Measurements from ENCODE around the gene TRPM1.

TRPM1 gene

DNA sequence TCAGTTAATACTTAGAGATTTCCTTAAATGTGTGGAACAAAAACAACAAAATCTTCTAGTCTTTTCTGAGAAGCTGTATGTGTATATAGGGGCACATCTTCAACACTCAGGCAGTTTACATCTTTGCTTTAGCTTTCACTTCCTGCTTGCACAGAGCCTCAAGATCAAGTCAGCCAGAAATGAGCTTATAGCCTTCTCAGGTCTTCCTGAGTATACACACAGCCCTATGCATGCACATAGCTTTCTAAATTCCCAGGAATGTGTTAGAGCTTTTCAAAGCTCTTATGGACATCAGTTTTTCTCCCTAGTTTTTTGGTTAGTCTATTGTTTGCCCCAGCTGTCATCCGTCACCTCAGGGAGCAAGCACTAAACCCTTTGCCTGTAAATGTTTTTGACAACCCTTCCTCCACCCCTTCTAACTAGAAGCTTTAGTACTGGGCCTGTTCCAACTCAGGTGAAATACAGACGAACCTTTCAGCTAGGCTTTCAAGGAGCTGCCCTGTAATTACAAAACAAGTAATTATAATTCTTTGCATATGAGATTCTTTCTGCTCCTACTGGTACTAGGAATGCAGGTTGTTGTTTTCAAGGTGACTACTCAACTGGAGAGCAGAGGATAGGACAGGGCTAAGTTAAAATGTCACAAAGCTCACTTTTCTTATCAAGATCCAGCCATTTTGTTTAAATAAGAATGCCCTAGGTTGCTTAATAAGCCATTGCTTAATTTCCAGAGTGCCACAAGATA lies 87.5 kb downstream of the TRPM1 start:
- peak in 1 of 2 experiments; percentile 15 for DNase-seq (ENCODE audit: low read depth in 1 of 2, low spot score in 1 of 2)

DNA sequence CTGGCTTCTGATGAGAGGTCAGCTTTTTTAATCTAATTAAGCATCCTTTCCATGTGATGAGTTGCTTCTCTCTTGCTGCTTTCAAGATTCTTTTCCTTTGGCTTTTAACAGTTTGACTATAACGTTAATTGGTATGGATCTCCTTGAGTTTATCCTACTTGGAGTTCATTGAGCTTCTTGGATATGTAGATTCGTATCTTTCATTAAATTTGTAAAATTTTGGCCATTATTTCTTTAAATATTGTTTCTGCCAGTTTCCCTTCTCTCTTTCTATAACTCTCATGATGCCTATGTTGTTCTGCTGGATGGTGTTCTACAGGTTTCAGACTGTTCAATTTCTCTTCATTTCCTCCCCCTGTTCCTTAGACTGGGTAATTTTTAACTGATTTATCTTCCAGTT lies 89.1 kb downstream of the TRPM1 start:
- in situ Hi-C loops (cut with HindIII; ENCODE audit: low pct_unique_long_range_greater_than_20kb, low sequenced_read_pairs): no loop called here
- no peak for TF ChIP-seq JUND (IDR thresholded peaks at IDR 0.05; ENCODE audit: low read depth)
- DNase-seq (ENCODE audit: low read depth in 1 of 2, low spot score in 1 of 2): no peak

More for the DNA sequence above, 87.5 kb downstream of the TRPM1 start:
- in situ Hi-C loops (cut with HindIII; ENCODE audit: low pct_unique_long_range_greater_than_20kb, low sequenced_read_pairs): no loop called here
- TF ChIP-seq JUND (IDR thresholded peaks at IDR 0.05; ENCODE audit: low read depth): no peak

DNA sequence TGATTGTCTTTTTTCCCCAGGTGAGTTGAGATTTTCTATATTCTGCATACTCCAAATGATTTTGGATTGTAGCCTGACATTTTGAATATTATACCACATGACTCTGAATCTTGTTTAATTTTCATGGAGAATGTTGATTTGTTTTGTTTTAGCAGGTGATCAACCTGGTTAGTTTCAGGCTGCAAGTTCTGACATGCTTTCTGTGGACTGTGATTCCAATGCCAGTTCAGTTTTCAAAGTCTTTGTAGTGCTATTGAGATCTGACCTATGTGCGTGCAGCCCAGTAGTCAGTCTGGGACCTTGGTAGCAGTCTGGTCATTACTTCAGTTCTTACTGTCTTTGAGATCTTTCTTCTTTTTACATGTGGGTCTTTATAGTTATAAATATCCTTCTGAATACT lies 91.5 kb downstream of the TRPM1 start:
- no peak for TF ChIP-seq JUND (IDR thresholded peaks at IDR 0.05; ENCODE audit: low read depth)
- DNase-seq (ENCODE audit: low read depth in 1 of 2, low spot score in 1 of 2): no peak
- in situ Hi-C loops (cut with HindIII; ENCODE audit: low pct_unique_long_range_greater_than_20kb, low sequenced_read_pairs): no loop called here

DNA sequence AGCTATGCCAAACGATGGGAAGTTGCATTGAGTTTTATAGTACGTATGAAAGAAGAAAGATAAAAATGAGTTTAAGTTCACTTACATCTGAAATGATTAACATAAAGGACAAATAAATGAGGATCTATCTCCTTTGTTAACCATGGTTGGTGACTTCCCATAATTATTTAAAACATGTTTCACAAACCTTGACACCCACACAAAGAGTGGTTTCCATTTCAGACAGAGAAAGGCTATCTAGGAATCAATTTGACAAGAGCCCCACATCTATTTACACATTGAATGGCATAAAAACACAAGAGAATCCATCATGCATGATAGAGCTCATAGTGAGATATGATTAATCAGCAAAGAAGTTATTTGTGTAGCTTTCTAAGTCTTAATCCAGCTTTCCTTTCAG lies 95.9 kb downstream of the TRPM1 start:
- no peak for DNase-seq (ENCODE audit: low read depth in 1 of 2, low spot score in 1 of 2)
- in situ Hi-C loops (cut with HindIII; ENCODE audit: low pct_unique_long_range_greater_than_20kb, low sequenced_read_pairs): no loop called here
- TF ChIP-seq JUND (IDR thresholded peaks at IDR 0.05; ENCODE audit: low read depth): no peak

DNA sequence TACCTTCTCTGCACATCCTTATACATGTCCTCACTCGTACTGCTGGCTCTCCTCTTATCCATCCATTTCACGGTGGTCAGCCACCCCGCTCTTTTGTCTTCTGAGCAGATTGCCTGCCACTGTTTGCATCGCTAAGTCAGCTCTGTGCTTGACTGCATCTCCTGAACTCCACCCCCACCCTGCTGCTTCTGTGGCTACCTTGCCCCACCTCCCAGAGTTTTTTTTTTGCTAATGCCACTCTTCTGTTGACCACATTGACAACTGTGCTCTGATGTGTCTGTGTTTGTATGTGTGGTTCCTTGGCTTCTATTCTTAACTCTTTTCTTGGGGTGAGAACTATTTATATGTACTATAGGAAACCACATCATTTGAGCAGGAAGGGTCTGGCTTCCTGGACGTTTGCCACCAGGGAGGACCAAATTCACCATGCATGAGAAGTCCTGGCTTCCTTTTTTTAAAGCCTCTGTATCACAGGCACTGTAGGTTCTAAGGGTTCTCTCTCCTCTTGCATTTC lies 97.2 kb downstream of the TRPM1 start:
- no peak for DNase-seq (ENCODE audit: low read depth in 1 of 2, low spot score in 1 of 2)
- TF ChIP-seq JUND (IDR thresholded peaks at IDR 0.05; ENCODE audit: low read depth): no peak
- in situ Hi-C loops (cut with HindIII; ENCODE audit: low pct_unique_long_range_greater_than_20kb, low sequenced_read_pairs): no loop called here

DNA sequence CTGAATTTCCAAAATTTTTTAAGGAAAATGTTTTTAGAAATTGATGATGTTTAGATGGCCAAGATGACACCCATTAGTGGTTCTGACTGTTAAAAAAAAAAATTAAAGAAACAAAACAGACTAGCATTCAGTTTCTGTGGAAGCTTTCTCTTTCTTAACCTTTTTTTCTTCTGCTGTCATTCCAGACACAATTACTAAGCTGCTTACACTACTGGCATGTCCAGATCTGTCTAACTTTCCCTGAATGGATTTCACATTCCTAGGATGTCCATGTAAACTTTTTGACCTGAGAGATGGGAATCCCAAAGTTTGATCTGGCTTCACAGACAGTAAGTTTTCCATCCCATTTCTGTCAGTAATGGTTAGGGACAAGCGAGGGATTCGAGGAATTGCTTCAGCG lies 99.8 kb downstream of the TRPM1 start:
- TF ChIP-seq JUND (IDR thresholded peaks at IDR 0.05; ENCODE audit: low read depth): no peak
- no peak for DNase-seq (ENCODE audit: low read depth in 1 of 2, low spot score in 1 of 2)
- in situ Hi-C loops (cut with HindIII; ENCODE audit: low pct_unique_long_range_greater_than_20kb, low sequenced_read_pairs): no loop called here

DNA sequence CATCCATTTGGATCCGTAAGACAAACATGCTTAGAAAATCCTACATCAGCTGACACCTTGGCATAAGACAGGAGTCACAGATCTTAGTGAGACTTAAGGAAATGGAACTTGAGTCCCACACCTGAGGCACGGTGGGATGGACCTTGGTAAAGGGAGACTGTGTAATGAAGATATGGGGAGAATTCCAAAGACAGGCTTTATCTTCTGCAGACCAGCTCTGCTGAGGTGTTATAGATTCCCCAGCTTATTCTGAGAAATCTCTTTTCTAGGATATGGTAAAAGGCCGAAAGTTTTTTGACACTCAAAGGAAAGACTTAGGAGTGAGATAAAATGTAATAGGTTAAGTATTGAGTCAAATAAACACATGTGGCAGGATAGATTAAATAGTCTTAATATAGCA lies 101.8 kb downstream of the TRPM1 start:
- DNase-seq (ENCODE audit: low read depth in 1 of 2, low spot score in 1 of 2): no peak
- in situ Hi-C loops (cut with HindIII; ENCODE audit: low pct_unique_long_range_greater_than_20kb, low sequenced_read_pairs): no loop called here
- no peak for TF ChIP-seq JUND (IDR thresholded peaks at IDR 0.05; ENCODE audit: low read depth)

DNA sequence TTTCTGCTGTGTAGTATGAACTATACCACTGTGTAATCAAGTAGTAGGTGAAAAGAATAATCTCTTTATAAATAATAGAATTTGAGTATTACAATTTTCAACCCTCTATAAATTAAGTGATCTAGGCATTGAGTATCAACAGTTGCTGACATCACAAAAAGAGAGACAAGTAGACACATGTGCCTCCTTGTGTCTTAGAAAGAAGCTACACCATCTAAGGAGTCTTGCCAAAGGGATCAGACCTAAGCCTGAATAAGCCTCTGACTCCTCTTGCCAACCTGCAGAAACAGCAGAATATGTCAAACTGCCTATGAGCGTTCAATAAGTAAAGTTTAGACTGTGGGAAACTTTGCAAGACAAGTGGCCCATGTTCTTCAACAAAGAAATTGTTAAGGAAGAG lies 104.3 kb downstream of the TRPM1 start:
- no peak for DNase-seq (ENCODE audit: low read depth in 1 of 2, low spot score in 1 of 2)
- no peak for TF ChIP-seq JUND (IDR thresholded peaks at IDR 0.05; ENCODE audit: low read depth)
- in situ Hi-C loops (cut with HindIII; ENCODE audit: low pct_unique_long_range_greater_than_20kb, low sequenced_read_pairs): no loop called here

DNA sequence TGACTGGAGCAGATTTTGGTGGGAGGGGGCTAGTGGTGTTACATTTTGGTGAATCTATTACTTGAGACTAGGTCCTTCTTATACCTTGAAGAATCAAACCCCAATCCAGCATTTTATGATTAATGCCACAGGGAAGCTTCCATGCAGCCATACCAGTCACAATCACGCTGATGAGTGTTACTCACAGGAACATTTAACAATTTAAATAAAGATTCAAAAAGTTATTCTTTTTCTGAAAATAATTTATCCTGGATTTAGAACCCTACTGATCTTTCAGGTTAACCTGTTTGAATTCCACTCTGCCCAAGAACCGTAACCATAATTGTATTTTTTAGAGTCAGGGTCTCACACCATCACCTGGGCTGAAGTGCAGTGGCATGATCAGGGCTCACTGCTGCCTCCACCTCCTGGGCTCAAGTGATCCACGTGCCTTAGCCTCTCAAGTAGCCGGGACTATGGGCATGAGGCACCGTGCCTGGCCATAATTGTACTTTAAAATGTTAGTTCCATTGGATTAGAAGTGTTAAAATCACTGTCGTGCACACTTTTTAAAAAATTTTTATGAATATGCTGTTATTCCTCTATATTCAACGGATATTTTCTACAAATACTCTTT lies 109.2 kb downstream of the TRPM1 start:
- DNase-seq (ENCODE audit: low read depth in 1 of 2, low spot score in 1 of 2): no peak
- in situ Hi-C loops (cut with HindIII; ENCODE audit: low pct_unique_long_range_greater_than_20kb, low sequenced_read_pairs): no loop called here

DNA sequence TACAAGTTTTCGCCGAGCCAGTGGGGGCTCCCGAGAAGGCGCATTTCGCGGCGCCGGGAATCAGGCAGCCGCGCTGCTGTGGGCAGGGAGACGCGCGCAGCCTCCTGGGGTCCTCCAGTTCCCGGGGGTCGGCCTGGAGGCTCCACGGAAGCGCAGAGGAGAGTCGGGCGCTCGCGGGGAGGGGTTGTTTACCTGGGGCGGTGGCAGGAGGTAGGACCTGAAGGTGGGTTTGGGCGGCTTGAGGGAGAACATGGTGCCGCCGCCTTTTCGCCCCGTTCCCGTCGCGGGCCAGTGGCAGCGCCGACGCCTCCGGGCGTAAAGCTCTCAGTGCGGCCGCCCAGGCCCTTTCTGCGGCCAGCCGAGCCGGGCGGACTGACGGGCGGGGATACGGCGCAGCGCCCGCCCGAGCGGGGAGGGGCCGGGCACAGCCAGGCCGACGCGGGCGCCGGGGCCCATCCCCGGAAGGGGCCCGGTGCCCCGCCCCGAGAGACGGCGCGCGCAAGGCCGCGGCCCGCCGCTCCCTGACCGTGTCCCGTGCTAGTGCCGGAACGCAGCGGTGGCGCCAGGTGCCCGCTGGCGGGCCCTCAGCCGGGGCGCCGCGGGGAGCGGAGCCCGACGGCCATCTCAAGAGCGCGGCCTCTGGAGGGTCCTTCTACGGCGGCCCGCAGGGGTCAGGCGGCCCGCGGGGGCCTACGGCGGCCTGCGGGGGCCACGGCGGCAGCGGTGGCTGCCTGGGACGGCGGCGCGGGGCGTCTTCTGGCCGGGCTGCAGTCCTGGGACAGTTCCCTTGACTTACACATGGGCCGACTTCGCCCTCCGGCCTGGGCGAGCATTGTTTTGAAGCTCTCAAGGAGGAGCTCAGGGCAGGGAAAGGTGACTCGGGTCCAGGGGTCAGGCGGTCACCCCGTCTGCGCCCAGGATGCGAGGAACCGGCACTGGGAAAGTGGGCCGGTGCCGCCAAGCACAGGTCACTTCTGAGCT lies 110.0 kb downstream of the TRPM1 start, which contains the start of gene MTMR10:
Gene MTMR10 (minus strand): TSS at position 374 of the 981 bp plus-strand sequence. CDS start 122 bp downstream, at position 252.
- in situ Hi-C loops (cut with HindIII; ENCODE audit: low pct_unique_long_range_greater_than_20kb, low sequenced_read_pairs): no loop called here
- DNase-seq (ENCODE audit: low read depth in 1 of 2, low spot score in 1 of 2): peak; percentile 89 to 91
- no peak for TF ChIP-seq JUND (IDR thresholded peaks at IDR 0.05; ENCODE audit: low read depth)

More for the DNA sequence above, 109.2 kb downstream of the TRPM1 start:
- no peak for TF ChIP-seq JUND (IDR thresholded peaks at IDR 0.05; ENCODE audit: low read depth)

DNA sequence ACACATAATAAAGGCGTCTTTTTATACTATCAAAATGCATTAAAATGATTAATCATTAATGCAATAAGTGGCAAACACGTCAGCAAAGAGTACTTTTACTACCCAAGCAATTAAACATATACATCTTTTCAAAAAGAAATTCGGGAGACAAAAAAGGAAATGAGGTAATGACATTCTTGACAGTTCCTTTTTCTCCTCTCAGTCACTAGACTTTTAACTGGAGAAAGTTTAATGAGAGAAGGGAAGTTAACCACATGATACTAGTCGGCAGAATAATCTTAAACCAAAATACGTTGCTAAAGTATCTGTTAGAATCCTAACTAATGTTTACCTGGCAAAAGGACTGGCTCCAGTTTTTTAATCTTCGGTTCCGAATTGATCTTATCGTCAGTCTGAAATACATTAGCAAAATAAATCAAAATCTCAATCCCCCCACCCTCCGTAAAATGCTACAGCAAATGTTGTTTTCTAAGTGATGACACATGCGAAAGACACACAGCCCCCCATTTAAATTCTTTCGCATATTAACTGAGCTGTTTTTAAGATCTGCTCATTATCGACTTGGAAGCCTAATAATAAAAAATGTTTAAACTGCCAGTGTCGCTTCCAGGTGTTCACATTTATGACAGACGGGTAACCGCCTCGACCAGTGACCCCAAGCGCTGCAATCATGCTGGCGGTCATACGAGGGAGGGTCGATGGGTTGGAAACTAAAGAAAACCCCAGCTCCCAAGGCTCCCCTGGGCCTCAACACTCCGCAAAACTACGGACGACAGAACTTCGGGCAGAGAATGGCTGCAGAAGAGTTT lies 110.9 kb downstream of the TRPM1 start:
- DNase-seq (ENCODE audit: low read depth in 1 of 2, low spot score in 1 of 2): peak; percentile 26 to 42
- no peak for TF ChIP-seq JUND (IDR thresholded peaks at IDR 0.05; ENCODE audit: low read depth)
- in situ Hi-C loops (cut with HindIII; ENCODE audit: low pct_unique_long_range_greater_than_20kb, low sequenced_read_pairs): no loop called here

DNA sequence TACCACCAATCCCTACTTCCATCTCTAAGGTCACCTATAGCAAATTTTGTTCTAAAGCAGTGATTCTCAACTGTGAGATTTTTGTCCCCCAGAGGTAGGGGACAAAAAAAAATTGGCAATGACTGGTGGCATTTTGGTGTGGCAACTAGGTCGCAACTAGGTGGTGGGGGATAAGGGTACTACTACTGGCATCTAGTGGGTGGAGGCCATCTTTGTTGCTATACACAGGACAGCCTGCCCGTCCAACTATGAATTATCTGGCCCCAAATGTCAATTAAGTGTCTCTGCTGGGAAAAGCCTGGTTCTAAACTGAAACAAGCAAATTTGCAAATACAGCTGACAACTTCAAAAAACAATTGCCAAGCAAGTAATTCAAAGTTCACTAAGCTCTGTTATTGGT lies 111.5 kb downstream of the TRPM1 start:
- TF ChIP-seq JUND (IDR thresholded peaks at IDR 0.05; ENCODE audit: low read depth): no peak
- DNase-seq (ENCODE audit: low read depth in 1 of 2, low spot score in 1 of 2): no peak
- in situ Hi-C loops (cut with HindIII; ENCODE audit: low pct_unique_long_range_greater_than_20kb, low sequenced_read_pairs): no loop called here

Measured in T47D (cell line).